Lower lobe of right lung (tissue), 2 donors: ENCODE measurements around the gene CT55. TPM values are rescaled to one million over a fixed set of nuclear protein-coding genes. Genes with fewer than 3 reads are reported as not detected.
"Not testable (repeated sequence)": the region's sequence is repeated elsewhere in the genome, so short reads cannot be mapped to it uniquely, and the experiment has no call there.

ENCODE experiments used
- ATAC-seq, 2 donors: fragments of 200-7000 bp; cut with Tn5 transposase; one replicate each; pipeline ENCODE4 v1.9.1; 2020 to 2022; ENCODE audit warnings: mild to moderate bottlenecking in 2 of 2, moderate library complexity in 2 of 2
- DNase-seq: peaks from one replicate; pipeline ENCODE4 v3.0.0-alpha.2; 2020
- H3K27ac ChIP-seq: fragments of 200-600 bp; one replicate; pipeline ENCODE4 v1.8.0; 2022
- H3K27me3 ChIP-seq: fragments of 200-600 bp; one replicate; pipeline ENCODE4 v1.8.0; 2022; ENCODE audit warnings: low read depth
- H3K36me3 ChIP-seq: fragments of 200-600 bp; one replicate; pipeline ENCODE4 v1.8.0; 2022; ENCODE audit warnings: mild to moderate bottlenecking
- H3K4me1 ChIP-seq: fragments of 200-600 bp; one replicate; pipeline ENCODE4 v1.8.0; 2022
- H3K4me3 ChIP-seq: fragments of 200-600 bp; one replicate; pipeline ENCODE4 v1.8.0; 2022; ENCODE audit warnings: mild to moderate bottlenecking
- H3K9me3 ChIP-seq: fragments of 200-600 bp; one replicate; pipeline ENCODE4 v1.8.0; 2022
- CTCF ChIP-seq: fragments of 200-600 bp; IDR thresholded peaks from one replicate; pipeline ENCODE4 v1.8.0; 2022; ENCODE audit warnings: antibody characterized with exemption, mild to moderate bottlenecking
- intact Hi-C: fragments of 100-400 bp; cut with DNase I; formaldehyde crosslinking; loops from one replicate; pipeline ENCODE4 v1.11.0; 2022
- long read RNA-seq: library from polyadenylated mRNA; unstranded; transcript quantifications from one replicate; pipeline ENCODE4 v2.0.0, GENCODE V29; 2021
- total RNA-seq: library from RNA; stranded (reverse); fragmentation: NEBNext Ultra II Directional; extraction: Animal tissue kit (Norgen Biotek cat#: 25700); gene quantifications from one replicate; pipeline ENCODE4 v1.2.1, GENCODE V29; 2021
- donor health status: DM: no; HTN: yes; CAD: no; lungs with severe emphysema.

Gene CT55
- not detected for total RNA-seq
- long read RNA-seq = 0 reads

- H3K4me1 ChIP-seq = no peaks in the 10 kb centered on the region
- DNase-seq (no peak), ATAC-seq (no peak)
- no peaks in the 10 kb centered on the region for H3K36me3 ChIP-seq
- no peak within 1 kb of the TSS for H3K4me3 ChIP-seq
- no peaks in the 10 kb centered on the region for H3K9me3 ChIP-seq
- intact Hi-C loops = no loop called here
- H3K27me3 ChIP-seq = no peaks in the 10 kb centered on the region
- no peak within 1 kb of the TSS for H3K27ac ChIP-seq
- TF ChIP-seq CTCF = no peak
Observed at GRCh38 chrX:135170877-135171519, at the start of gene CT55. TSS of gene CT55 (minus strand) at chrX:135171398. CDS start at chrX:135171171, 227 bp downstream.

- Histone ChIP-seq H3K4me1 (no peaks in the 10 kb centered on the region), H3K4me3 (no peak overlapping the region), H3K27ac (no peak overlapping the region), H3K36me3 (no peaks in the 10 kb centered on the region), H3K9me3 (no peaks in the 10 kb centered on the region), H3K27me3 (no peaks in the 10 kb centered on the region)
- no peak for ATAC-seq
- TF ChIP-seq CTCF = no peak
- intact Hi-C loops = no loop called here
- DNase-seq = no peak
Observed at GRCh38 chrX:135213200-135213844, 42.1 kb upstream of the CT55 start.

GRCh38 chrX:135206427-135206826 lies 35.2 kb upstream of the CT55 start:
- H3K9me3 ChIP-seq, ATAC-seq, H3K4me1 ChIP-seq, intact Hi-C loops, H3K27me3 ChIP-seq, H3K36me3 ChIP-seq, H3K27ac ChIP-seq, H3K4me3 ChIP-seq: not testable (repeated sequence)
- peak; percentile 61 for DNase-seq
- peak; percentile 48 for TF ChIP-seq CTCF

- ATAC-seq (no peak), DNase-seq (no peak)
- Histone ChIP-seq H3K27me3 (no peaks in the 10 kb centered on the region), H3K9me3 (no peaks in the 10 kb centered on the region), H3K4me1 (no peaks in the 10 kb centered on the region), H3K36me3 (no peaks in the 10 kb centered on the region), H3K27ac (no peak overlapping the region), H3K4me3 (no peak overlapping the region)
- TF ChIP-seq CTCF = no peak
- intact Hi-C loops = no loop called here
Observed at GRCh38 chrX:135200297-135200696, 29.1 kb upstream of the CT55 start.

- intact Hi-C loops = no loop called here
- ATAC-seq = no peak
Observed at GRCh38 chrX:135194684-135195083, 23.5 kb upstream of the CT55 start.

More at GRCh38 chrX:135194684-135195083, 23.5 kb upstream of the CT55 start:
- Histone ChIP-seq H3K4me1 (no peaks in the 10 kb centered on the region), H3K27ac (no peak overlapping the region), H3K4me3 (no peak overlapping the region), H3K9me3 (no peaks in the 10 kb centered on the region), H3K27me3 (no peaks in the 10 kb centered on the region), H3K36me3 (no peaks in the 10 kb centered on the region)
- no peak for DNase-seq
- no peak for TF ChIP-seq CTCF
